Fibroblast of peridontal ligament (primary cell): ENCODE results near the gene PSMC5.
A peak's percentile ranks its signal among the peaks of the same experiment; 100 is the strongest.
"Not testable (repeated sequence)": the region's sequence is repeated elsewhere in the genome, so short reads cannot be mapped to it uniquely, and the experiment has no call there.

Experiments used
- DNase-seq: peaks from one replicate; pipeline ENCODE4 v3.0.0-alpha.2; 2010; ENCODE audit errors: extremely low read depth

The PSMC5 gene

DNA sequence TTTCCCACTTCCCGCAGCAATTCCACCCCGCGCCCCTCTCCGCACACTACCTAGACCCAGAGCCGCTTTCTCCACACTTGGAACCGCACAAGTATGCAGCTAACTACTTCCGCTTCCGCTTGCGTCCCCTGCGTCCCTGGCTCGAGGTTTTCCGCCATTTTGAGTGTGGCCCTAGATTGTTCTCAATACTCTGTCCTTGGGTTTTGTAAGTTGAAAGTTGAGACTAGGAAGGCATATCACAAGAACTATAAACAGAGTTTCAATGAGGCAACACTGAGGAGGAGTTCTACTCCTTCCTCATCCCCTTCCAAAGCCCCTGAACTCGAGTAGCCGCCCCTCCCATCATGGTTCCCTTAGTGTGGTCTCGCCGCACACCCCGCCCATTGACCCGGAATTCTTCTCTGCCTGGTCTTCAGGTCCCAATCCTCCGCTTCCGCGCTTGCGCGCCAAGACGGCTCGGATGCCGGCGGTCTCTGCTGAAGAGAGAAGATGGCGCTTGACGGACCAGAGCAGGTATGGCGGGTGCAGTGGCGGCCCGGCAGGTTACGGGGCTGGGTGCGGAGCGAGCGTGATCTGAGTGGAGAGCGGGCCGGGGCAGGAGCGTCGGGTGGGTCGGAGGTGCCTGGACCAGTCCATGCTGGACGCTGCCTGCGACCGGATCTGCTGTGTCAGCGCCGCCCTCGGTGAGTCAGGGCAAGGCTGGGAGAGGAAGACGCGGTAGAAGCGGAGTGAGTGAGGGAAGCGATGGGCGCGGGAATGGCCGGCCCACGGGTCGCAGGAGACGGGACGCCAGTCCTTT, at the start of gene PSMC5, which contains the start of gene FTSJ3:
TSS of gene PSMC5 (plus strand) at position 430 of the 799 bp plus-strand sequence. CDS start at position 490, 60 bp downstream.
TSS of gene FTSJ3 (minus strand) at position 662 of the 799 bp plus-strand sequence. CDS start 761 bp downstream, outside the sequence.
- peak; percentile 95 for DNase-seq

DNA sequence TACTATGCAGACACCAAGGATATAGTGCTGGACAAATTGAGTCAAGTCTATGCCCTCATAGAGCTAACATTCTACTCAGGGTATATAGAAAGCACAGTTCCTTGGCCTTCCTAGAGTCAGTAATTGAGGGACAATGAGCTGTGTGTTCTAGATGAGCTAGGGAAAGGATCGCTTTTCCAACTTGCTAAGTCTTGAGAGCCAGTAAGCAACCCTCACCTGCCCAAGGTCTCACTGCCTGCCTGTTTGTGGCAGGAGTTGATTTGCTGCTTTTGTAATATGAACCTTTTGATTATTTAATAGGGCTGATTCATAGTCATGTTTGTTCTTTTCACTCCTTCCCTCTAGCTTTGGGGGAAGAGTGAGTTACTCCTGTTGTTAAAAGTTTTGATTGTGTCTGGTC, 46.7 kb upstream of the PSMC5 start:
- DNase-seq: peak; percentile 22

DNA sequence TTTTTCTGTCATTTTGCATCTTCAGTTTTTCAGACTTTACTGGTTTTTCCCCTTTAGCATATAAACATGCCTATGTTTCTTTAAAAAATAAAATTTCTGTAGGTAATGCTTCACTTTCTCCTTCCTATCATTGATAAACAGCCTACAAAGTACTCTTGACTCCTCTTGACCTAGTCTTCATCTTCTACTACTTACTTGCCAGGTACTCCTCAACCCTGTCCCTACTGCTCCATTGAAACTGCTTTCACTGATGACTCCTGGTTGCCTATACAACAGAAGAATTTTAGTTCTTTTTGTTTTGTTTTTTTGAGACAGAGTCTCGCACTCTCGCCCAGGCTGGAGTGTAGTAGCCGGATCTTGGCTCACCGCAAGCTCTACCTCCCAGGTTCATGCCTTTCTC, 46.3 kb upstream of the PSMC5 start:
- DNase-seq: no peak

DNA sequence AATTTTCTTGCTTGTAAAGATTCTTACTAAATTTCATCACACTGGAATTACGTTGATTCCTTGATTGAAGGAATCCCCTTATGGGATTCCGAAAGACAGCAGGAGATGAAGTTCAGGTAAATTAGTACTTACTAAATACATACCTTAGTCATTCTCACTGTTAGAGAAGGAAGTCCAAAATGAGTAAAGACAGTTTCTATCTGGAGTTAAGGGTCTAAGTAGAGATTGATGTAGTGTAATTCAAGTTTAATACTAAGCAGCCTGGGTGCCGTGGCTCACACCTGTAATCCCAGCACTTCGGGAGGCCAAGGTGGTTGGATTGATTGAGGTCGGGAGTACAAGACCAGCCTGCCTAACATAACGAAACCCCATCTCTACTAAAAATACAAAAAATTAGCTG, 43.7 kb upstream of the PSMC5 start:
- no peak for DNase-seq

DNA sequence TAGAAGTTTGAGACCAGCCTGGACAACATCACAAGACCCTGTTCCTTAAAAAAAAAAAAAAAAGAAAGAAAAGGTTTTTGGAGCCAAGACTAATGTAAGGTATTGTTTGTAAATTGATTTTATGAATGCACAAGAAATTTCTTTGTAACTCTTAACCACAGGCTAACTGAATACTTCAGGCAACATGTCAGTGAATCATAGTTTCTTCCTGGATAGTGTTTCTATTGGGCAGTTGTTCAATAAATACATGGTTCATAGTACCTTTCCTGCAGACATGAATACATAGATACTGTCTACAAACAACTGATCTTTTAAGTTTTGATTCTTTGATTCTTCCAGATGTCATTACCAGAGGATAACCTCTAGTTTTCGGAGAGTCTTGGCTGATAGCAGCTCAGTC, 41.7 kb upstream of the PSMC5 start:
- peak; percentile 60 for DNase-seq

DNA sequence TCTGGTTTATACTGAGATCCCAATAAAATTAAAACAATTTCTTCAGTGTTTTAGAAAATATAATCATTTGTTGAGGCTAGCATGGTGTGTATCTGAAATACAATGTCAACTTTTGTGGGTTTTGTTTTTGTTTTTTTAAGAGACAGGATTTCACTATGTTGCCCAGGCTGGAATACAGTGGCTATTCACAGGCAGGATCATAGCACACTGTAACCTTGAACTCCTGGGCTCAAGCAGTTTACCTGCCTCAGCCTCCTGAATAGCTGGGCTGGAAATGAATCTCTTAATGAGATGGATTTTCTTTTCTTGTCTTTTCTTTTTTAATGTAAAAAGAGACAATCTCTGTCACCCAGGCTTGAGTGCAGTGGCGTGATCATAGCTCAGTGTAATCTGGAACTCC, 41.1 kb upstream of the PSMC5 start:
- no peak for DNase-seq

DNA sequence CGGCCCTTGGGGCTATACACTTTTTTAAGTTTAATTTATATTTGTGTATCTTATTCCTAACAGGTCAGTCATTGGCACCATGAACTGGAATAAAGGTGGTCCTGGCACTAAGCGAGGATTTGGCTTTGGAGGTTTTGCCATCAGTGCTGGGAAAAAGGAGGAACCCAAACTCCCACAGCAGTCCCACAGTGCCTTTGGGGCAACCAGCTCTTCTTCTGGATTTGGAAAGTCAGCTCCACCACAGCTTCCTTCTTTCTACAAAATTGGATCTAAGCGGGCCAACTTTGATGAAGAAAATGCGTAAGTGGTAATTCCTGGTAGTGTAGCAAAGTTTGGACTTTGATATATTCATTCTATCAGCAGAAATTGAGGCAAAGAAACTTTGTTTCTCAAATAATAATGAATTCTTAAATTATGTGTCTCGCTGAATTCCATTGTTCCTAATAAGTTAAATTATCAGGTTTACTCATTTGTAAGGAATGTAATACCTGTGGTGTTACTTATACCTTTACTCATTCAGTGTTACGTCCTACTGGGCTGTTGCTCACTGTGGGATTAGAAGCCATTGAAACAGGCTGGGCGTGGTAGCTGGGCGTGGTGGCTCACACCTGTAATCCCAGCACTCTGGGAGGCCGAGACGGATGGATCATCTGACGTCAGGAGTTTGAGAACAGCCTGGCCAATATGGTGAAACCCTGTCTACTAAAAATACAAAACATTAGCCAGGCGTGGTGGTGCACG, 40.1 kb upstream of the PSMC5 start:
- DNase-seq: no peak

DNA sequence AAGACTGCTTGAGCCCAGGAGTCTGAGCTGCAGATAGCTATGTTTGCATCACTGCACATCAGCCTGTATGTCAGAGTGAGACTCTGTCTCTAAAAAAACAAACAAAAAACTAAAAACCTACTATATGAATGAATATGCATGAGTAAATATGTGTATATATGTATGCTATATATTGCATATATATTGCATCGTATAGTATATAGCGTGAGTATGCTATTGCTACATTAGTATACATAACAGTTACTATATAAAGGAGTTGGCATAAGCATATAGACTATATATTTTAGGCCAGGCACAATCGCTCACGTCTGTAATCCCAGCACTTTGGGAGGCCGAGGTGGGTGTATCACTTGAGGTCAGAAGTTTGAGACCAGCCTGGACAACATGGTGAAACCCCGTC, 37.2 kb upstream of the PSMC5 start:
- no peak for DNase-seq

DNA sequence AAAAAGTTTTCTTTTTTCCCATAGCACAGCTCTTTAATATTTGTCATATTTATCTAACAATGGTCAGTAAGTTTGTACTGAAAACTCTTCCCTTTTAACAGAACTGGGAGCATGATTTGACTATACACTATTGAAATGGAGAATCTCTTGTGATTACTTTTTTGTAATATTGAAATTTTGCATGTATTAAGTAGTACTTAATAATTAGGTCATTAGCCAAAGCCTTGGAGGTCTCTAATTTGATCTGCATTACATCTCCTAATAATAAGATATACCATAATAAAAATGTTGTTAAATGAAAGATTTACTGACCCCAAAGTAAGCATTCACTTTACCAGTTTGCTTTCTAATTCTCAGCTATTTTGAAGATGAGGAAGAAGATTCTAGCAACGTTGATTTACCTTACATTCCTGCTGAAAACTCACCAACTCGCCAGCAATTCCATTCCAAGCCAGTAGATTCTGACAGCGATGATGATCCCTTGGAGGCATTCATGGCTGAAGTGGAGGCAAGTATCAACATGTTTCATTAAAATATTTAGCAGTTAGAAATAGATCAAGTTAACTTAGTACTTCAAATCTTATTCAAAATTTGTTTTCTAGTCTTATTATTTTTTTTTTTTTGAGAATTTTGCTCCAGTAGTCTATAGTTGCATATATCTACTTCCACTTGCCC, 35.0 kb upstream of the PSMC5 start:
- DNase-seq: no peak

DNA sequence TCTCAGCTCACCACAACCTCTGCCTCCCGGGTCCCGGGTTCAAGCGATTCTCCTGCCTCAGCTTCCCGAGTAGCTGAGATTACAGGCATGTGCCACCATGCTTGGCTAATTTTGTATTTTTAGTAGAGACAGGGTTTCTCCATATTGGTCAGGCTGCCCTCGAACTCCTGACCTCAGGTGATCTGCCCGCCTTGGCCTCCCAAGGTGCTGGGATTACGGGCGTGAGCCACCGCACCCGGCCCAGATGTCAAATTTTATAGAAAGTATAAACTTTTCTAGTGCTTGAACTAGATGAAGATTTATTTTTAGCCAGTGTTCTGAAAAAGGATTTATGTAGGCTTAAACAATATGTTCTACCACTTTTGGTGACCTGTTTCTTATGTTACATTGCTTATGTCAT, 30.9 kb upstream of the PSMC5 start:
- DNase-seq: not testable (repeated sequence)

DNA sequence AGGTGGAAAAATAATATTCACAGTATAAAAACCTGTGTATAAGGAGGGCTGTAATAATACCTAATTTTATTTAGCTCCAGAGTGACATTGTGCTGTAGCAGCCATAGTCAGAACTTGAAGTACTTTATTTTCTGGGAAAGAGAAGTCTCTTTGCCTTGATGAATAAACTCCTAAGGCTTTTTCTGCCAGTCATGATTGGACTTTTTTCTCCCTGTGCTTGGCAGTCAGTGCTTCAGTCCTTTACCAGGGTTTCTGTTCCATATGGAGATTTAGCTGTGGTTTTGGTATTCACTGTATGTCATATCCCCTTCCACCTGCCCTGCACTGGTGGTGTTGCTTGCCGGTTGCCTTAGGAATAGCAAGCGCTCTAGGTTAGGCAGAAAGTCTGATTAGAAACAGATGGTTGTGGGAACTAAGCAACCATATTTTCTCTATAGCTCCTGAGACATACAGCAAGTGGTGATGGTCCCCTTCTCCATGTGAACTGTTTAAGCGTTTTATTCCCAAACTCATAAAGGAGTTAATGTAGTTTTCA, 28.6 kb upstream of the PSMC5 start:
- peak; percentile 33 for DNase-seq

DNA sequence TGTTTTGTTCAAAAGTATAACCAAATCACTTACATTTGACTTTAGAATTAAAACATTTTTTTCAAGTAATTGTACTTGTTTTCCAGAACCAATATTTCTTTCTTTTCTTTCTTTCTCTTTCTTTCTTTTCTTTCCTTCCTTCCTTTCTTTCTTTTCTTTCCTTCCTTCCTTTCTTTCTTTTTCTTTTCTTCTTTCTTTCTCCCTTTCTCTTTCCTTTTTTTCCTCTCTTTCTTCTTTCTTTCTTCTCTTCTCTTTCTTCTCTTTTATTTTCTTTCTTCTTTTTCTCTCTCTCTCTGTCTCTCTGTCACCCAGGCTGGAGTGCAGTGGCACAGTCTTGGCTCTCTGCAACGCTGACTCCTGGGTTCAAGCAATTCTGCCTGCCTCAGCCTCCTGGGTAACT, 26.4 kb upstream of the PSMC5 start:
- no peak for DNase-seq

DNA sequence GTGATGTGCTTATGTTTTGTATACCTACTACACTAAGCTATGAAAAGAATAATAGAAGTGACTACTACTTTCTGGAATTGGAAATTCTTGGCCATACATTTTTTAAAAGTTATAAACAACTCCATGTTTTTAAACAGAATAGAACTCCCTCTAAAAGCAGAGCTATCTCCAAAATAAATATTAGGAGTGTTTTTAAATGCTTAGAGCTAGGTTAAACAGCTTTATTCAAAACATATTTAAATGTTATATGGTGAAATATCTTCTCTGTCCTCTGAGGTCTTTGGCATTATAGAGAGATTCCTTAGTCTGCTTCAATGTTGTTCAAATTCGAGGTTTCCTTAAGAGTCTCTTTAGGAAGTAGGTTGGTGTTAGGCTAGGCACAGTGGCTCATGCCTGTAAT, 22.9 kb upstream of the PSMC5 start:
- DNase-seq: no peak

DNA sequence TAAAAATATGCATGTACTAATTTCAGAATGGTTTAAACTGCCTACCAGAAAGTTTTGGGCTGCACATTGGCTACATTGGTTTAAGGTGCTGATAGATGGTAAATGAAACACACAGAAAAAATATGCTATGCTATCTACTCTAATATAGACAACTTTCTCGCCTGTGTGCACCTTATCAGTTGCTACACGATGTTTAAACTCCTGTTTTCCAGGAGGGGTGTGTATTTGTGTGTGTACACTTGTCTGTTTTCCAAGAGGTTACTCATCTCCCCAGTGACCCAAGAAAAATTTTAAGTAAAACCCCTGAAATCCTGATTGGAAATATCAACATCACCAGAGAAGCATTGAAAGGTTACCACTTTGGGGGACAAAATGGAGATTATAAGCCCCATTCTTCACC, 21.6 kb upstream of the PSMC5 start:
- peak; percentile 15 for DNase-seq

DNA sequence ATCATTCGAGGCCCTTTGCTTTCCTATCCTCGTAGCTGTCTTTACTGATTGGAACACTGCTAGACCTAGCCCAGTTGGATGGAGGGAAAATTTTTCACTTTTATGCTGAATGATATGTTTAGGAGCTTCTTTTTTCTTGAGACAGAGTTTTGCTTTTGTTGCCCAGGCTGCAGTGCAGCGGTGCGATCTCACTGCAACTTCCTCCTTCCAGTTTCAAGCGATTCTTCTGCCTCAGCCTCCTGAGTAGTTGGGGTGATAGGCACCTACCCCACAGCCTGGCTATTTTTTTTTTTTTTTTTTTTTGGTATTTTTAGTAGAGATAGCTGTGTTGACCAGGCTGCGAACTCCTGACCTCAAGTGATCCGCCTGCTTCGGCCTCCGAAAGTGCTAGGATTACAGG, 17.3 kb upstream of the PSMC5 start:
- no peak for DNase-seq

DNA sequence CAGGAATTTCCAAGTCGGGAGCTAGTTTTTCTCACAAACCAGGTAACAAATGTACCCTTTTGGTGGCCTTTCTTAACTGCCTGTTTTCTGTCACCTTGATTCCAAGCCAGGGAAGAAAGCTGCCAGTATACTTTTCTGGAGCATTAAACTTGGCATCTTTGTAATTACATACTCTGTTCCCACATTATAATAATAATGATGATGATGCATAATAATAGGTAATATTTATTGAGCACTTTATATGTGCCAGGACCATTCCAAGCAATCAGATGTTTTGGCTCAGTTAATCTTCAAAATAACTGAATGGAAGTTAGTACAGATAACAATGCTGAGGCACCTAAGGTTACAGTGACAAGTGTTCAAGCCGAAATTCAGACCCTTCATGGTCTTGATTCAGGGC, 11.1 kb upstream of the PSMC5 start:
- DNase-seq: no peak

DNA sequence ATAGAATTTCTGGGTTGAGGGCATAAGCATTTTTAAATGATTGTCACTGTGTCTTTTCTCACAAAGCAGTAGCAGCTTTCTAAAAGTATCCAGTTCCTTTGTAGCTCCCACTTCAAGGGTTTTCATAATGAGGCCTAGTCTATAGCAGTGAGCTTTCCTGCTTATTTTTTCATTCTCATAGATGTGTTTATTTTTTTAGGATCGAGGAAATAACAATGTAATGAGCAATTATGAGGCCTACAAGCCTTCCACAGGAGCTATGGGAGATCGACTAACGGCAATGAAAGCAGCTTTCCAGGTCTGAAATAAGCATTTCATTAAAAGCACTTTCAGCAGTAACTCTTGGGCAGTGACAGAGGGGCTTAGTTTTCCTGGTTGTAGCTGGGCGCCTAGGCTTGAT, 10.6 kb upstream of the PSMC5 start:
- DNase-seq: peak; percentile 33

DNA sequence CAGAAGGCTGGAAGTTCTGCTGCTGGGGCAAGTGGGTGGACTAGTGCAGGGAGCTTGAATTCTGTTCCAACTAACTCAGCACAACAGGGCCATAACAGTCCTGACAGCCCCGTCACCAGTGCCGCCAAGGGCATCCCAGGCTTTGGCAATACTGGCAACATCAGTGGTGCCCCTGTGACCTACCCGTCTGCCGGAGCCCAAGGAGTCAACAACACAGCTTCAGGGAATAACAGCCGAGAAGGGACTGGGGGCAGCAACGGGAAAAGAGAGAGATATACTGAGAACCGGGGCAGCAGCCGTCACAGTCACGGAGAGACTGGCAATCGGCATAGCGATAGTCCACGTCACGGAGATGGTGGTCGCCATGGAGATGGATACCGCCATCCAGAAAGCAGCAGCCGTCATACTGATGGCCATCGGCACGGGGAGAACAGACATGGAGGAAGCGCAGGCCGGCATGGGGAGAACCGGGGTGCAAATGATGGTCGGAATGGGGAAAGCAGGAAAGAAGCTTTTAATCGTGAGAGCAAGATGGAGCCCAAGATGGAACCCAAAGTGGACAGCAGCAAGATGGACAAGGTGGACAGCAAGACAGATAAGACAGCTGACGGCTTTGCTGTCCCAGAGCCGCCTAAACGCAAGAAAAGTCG, 9.4 kb upstream of the PSMC5 start:
- no peak for DNase-seq

DNA sequence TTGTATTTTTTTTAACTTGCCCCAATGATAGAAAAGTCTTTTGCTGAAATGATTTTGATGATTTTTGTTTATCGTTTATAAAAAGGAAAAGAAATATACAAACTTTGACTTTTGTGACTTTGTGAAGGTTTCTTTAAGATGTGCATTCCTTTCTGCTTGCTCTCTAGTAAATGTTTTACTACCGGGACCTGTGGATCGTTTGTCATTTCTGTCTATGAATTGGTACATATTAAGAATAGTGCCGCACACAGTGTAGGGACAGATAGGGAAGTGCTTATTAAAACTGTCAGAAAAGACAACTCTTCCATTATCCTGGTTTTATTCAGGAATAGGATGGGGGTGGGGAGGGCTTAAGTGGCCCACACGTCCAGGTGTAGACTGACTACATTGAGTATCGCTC, 8.1 kb upstream of the PSMC5 start:
- DNase-seq: no peak

DNA sequence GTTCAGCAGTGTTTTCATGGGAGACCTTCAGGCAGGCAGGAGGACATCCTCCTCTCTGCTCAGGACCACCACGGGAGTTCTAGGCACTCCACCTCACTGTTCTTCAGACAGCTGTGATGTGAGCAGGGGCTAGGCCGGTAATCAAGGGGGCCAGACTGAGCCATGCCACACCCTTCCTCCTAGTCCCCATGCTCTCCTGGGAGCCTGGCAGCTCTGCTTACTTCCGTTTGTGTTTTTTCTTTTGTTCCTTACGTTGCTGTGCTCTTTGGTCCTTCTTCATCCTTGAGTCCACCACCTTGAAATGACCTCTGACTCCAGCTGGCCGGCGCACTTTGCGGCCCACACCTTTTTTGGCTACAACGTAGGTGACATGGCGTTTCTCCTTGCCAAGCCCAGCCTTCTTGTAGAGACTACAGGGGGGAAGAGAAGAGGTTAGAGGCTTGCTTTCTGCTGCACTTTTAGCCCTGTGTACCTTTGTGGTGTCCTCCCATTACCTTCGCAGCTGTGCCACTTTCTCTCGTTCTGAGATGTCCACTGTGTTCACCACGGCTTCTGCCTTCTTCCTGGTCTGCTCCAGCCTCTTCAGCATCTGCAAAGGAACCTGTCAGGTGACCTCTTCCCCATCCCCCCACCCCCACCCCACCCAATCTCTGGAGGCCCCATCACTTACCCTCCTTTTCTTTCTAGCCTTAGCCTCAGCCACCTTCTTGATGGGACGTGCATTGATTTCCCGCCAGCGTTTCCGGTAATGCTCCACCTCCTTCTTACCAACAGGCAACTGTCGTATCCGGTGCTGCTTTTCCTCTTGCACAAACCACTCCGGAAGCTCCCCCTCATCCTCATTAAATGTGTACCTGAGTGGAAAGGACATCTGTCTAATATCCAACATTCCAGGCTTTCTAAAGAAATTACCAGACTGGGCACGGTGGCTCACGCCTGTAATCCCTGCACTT, 7.4 kb upstream of the PSMC5 start:
- DNase-seq: no peak
